Upper lobe of left lung (tissue), 6 donors: ENCODE results near the gene EXOC6. TPM values are rescaled to one million over a fixed set of nuclear protein-coding genes. Genes with fewer than 3 reads are reported as not detected.

Source experiments
- ATAC-seq, 2 donors: fragments of 200-7000 bp; cut with Tn5 transposase; one replicate each; pipeline ENCODE4 v1.9.1; 2022; ENCODE audit warnings: mild to moderate bottlenecking in 2 of 2, moderate library complexity in 2 of 2; ENCODE audit not compliant: low FRiP score in 2 of 2
- DNase-seq, 2 donors: peaks; one replicate each; pipeline ENCODE4 v3.0.0-alpha.2; 2019 to 2020
- H3K27ac ChIP-seq, 4 donors: fragments of 200-600 bp; sonication (generic); one replicate each; pipeline ENCODE4 v1.5.1; 2016 to 2019
- H3K27me3 ChIP-seq, 4 donors: fragments of 200-600 bp; sonication (generic); one replicate each; pipeline ENCODE4 v1.5.1; 2017 to 2019
- H3K36me3 ChIP-seq, 4 donors: fragments of 200-600 bp; sonication (generic); one replicate each; pipeline ENCODE4 v1.5.1; 2016 to 2019
- H3K4me1 ChIP-seq, 4 donors: fragments of 200-600 bp; sonication (generic); one replicate each; pipeline ENCODE4 v1.5.1; 2018 to 2019
- H3K4me3 ChIP-seq, 4 donors: fragments of 200-600 bp; sonication (generic); one replicate each; pipeline ENCODE4 v1.5.1; 2017 to 2019; ENCODE audit warnings: mild to moderate bottlenecking in 2 of 4, moderate library complexity in 1 of 4
- H3K9me3 ChIP-seq, 4 donors: fragments of 200-600 bp; sonication (generic); one replicate each; pipeline ENCODE4 v1.5.1; 2018 to 2019
- EP300 ChIP-seq, 4 donors: sonication (generic); formaldehyde crosslinking; IDR thresholded peaks; one replicate each; pipeline ENCODE4 v1.5.1; 2017; ENCODE audit warnings: antibody characterized with exemption in 4 of 4, control low read depth in 2 of 4
- POLR2A ChIP-seq, 4 donors: fragments of 450-650 bp; IDR thresholded peaks; one replicate each; pipeline ENCODE4 v1.5.1; 2016 to 2017; ENCODE audit warnings: antibody characterized with exemption in 4 of 4, mild to moderate bottlenecking in 2 of 4
- POLR2AphosphoS5 ChIP-seq, 2 donors: sonication (generic); formaldehyde crosslinking; IDR thresholded peaks; one replicate each; pipeline ENCODE4 v1.5.1; 2017; ENCODE audit warnings: antibody characterized with exemption in 2 of 2
- WGBS, 2 donors: methylation state at CpG; one replicate each; pipeline ENCODE4 v1.1.5; 2017 to 2018; 5-methylcytosine and 5-hydroxymethylcytosine counted together
- total RNA-seq, 6 donors: library from RNA; depleted of rRNA in 4 of 6; stranded (reverse); fragments of >200 nt in 4 of 6; gene quantifications; one replicate each; pipeline versions ENCODE4 v1.1.0 to v1.2.1, GENCODE V29; 2016 to 2021
- TF ChIP-seq, protein P1 (sequence below), 6 experiments: fragments of 450-650 bp in 4 of 6; fragments of 200-600 bp in 2 of 6; sonication (generic) in 2 of 6; IDR thresholded peaks; one replicate each; pipeline ENCODE4 v1.5.1; 2016 to 2019; ENCODE audit warnings: antibody characterized with exemption in 6 of 6
- donor health status: DM: no; HTN: no; CAD: no; lungs with moderate emphysema.
- donor health status: DM: no; HTN: yes; CAD: no; lungs with severe emphysema.

The EXOC6 gene
- total RNA-seq, 6 donors from 2014 or later, result 7.1 to 27.3 (median 20.1) TPM

DNA sequence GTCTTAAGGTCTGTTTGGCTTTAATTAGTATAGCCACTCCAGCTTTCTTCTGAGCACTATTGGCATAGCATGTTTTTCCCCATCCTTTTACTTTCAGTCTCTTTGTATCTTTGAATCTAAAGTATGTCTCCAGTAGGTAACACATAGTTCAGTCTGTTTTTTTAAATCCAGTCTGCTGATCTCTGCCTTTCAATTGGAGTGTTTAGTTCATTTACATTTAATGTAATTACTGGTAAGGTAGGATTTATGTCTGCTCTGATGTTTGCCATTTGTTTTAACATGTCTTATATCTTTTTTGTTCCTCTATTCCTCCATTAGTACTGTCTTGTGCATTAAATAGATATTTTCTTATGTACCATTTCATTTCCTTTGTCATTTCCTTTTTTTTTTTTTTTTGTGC, 72.5 kb downstream of the EXOC6 start:
- Histone ChIP-seq H3K4me3 (no peak overlapping the region), H3K27me3 (no peaks in the 10 kb centered on the region), H3K36me3 (peaks cover 0 to 5% (median 0%) of the 10 kb centered on the region in 4 donors), H3K27ac (no peak overlapping the region), H3K9me3 (peaks cover 0 to 8% (median 0%) of the 10 kb centered on the region in 4 donors), H3K4me1 (no peaks in the 10 kb centered on the region)
- DNase-seq (no peak), ATAC-seq (no peak)
- TF ChIP-seq EP300 (IDR thresholded peaks at IDR 0.05) (no peak), POLR2AphosphoS5 (IDR thresholded peaks at IDR 0.05) (no peak), POLR2A (IDR thresholded peaks at IDR 0.05) (no peak)
- TF ChIP-seq, protein P1, sequence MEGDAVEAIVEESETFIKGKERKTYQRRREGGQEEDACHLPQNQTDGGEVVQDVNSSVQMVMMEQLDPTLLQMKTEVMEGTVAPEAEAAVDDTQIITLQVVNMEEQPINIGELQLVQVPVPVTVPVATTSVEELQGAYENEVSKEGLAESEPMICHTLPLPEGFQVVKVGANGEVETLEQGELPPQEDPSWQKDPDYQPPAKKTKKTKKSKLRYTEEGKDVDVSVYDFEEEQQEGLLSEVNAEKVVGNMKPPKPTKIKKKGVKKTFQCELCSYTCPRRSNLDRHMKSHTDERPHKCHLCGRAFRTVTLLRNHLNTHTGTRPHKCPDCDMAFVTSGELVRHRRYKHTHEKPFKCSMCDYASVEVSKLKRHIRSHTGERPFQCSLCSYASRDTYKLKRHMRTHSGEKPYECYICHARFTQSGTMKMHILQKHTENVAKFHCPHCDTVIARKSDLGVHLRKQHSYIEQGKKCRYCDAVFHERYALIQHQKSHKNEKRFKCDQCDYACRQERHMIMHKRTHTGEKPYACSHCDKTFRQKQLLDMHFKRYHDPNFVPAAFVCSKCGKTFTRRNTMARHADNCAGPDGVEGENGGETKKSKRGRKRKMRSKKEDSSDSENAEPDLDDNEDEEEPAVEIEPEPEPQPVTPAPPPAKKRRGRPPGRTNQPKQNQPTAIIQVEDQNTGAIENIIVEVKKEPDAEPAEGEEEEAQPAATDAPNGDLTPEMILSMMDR (IDR thresholded peaks at IDR 0.05), result no peak

DNA sequence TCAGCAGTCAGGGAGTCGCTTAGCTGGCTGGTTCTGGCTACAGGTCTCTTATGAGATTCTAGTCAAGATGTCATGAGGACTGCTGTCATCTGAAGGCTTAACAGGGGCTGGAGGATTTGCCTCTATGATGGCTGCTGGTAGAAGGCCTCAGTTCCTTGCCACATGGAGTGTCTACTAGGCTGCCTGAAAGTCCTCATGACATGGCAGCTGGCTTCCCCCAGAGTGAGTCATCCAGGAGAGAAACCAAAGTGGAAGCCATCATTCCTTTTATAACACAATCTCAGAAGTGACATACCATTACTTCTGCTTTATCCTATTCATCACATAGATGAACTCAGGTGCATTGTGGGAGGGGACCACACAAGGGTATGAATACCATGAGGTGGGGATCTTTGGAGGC, 75.1 kb downstream of the EXOC6 start:
- H3K27me3 ChIP-seq, result no peaks in the 10 kb centered on the region
- H3K9me3 ChIP-seq, result peaks cover 0 to 8% (median 0%) of the 10 kb centered on the region in 4 donors
- no peaks in the 10 kb centered on the region for H3K36me3 ChIP-seq
- H3K4me1 ChIP-seq, result no peaks in the 10 kb centered on the region
- WGBS, 2 donors, result 93 to 100% methylated on average over 1 of the region's 1 CpG
- H3K27ac ChIP-seq, result no peak overlapping the region
- ATAC-seq (no peak), DNase-seq (no peak)
- H3K4me3 ChIP-seq, result no peak overlapping the region
- TF ChIP-seq, protein P1 (IDR thresholded peaks at IDR 0.05), result no peak
- TF ChIP-seq POLR2A (IDR thresholded peaks at IDR 0.05), result no peak
- TF ChIP-seq POLR2AphosphoS5 (IDR thresholded peaks at IDR 0.05), result no peak
- no peak for TF ChIP-seq EP300 (IDR thresholded peaks at IDR 0.05)

- Histone ChIP-seq H3K36me3 (peaks cover 0 to 32% (median 5%) of the 10 kb centered on the region in 4 donors), H3K4me3 (no peak overlapping the region), H3K27me3 (no peaks in the 10 kb centered on the region), H3K27ac (no peak overlapping the region), H3K4me1 (no peaks in the 10 kb centered on the region), H3K9me3 (no peaks in the 10 kb centered on the region)
- no peak for ATAC-seq
- DNase-seq, result no peak
- WGBS, 2 donors, result 91 to 96% methylated on average over 5 of the region's 5 CpGs
- TF ChIP-seq EP300 (IDR thresholded peaks at IDR 0.05), result no peak
- no peak for TF ChIP-seq POLR2A (IDR thresholded peaks at IDR 0.05)
- no peak for TF ChIP-seq POLR2AphosphoS5 (IDR thresholded peaks at IDR 0.05)
- TF ChIP-seq, protein P1 (IDR thresholded peaks at IDR 0.05), result no peak
Measured at GRCh38 chr10:92929896-92930295, 81.6 kb downstream of the EXOC6 start.

- Histone ChIP-seq H3K27ac (no peak overlapping the region), H3K27me3 (no peaks in the 10 kb centered on the region), H3K9me3 (no peaks in the 10 kb centered on the region), H3K4me3 (no peak overlapping the region), H3K36me3 (peaks cover 0 to 37% (median 5%) of the 10 kb centered on the region in 4 donors), H3K4me1 (no peaks in the 10 kb centered on the region)
- WGBS, 2 donors, result 47 to 88% methylated on average over 1 of the region's 1 CpG
- DNase-seq (no peak), ATAC-seq (no peak)
- TF ChIP-seq EP300 (IDR thresholded peaks at IDR 0.05), result no peak
- TF ChIP-seq POLR2AphosphoS5 (IDR thresholded peaks at IDR 0.05), result no peak
- no peak for TF ChIP-seq POLR2A (IDR thresholded peaks at IDR 0.05)
- TF ChIP-seq, protein P1 (IDR thresholded peaks at IDR 0.05), result no peak
Measured at GRCh38 chr10:92931597-92931996, 83.3 kb downstream of the EXOC6 start.

DNA sequence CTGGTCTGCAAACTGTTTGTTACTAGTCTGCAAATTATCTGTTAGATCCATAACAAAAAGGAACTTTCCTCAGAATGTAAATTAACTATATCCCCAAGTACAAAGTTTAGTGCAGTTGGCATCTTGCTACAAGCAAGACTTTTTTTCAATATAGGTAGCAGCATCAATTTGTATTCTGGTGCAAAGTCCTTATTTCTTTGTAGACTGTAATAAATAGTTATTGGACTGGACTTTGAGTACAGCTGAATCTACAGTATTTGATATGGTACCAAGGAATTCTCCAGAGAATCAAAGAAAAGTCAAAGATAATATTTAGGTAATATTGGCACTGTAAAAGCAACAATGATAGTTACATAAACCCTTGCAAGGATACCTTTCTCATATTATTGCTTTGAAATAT, 89.6 kb downstream of the EXOC6 start:
- peaks cover 0 to 15% (median 0%) of the 10 kb centered on the region in 4 donors for H3K36me3 ChIP-seq
- no peak for DNase-seq
- no peak for ATAC-seq
- H3K9me3 ChIP-seq, result no peaks in the 10 kb centered on the region
- no peaks in the 10 kb centered on the region for H3K27me3 ChIP-seq
- no peak overlapping the region for H3K27ac ChIP-seq
- TF ChIP-seq, protein P1 (IDR thresholded peaks at IDR 0.05), result no peak
- TF ChIP-seq EP300 (IDR thresholded peaks at IDR 0.05) (no peak), POLR2A (IDR thresholded peaks at IDR 0.05) (no peak), POLR2AphosphoS5 (IDR thresholded peaks at IDR 0.05) (no peak)
- no peaks in the 10 kb centered on the region for H3K4me1 ChIP-seq
- H3K4me3 ChIP-seq, result no peak overlapping the region
